GM18507 (cell line): Measurements from ENCODE around the gene INHBE.
"Not testable (repeated sequence)": the region's sequence is repeated elsewhere in the genome, so short reads cannot be mapped to it uniquely, and the experiment has no call there.

ENCODE experiments used
- DNase-seq: peaks from one replicate; pipeline ENCODE4 v3.0.0; 2011; ENCODE audit warnings: low read depth; ENCODE audit not compliant: insufficient read length; ENCODE audit errors: extremely low spot score
- FAIRE-seq: peaks from 2 replicates; lab custom pipeline; 2011; peaks lifted over from hg19 to GRCh38; lab: Jason Lieb, UNC

Gene INHBE

DNA sequence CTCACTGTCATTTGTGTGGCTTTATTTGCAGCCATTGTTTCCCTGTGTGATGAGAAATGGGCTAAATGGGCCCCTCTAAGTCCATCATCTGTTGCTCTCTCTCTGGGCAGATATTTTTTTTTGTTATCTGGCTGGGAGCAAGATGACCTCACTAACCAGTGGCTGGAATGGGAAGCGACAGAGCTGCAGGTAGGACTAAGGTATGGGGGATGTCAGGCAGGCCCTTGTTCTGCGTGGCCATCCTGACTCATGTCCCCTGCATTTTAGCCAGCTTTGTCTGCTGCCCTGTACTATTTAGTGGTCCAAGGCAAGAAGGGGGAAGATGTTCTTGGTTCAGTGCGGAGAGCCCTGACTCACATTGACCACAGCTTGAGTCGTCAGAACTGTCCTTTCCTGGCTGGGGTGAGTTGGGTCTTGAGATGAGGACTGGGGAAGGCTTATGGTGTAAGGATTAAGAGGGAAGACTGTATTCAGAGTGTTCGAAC lies 34.1 kb downstream of the INHBE start:
- FAIRE-seq = no peak
- no peak for DNase-seq

DNA sequence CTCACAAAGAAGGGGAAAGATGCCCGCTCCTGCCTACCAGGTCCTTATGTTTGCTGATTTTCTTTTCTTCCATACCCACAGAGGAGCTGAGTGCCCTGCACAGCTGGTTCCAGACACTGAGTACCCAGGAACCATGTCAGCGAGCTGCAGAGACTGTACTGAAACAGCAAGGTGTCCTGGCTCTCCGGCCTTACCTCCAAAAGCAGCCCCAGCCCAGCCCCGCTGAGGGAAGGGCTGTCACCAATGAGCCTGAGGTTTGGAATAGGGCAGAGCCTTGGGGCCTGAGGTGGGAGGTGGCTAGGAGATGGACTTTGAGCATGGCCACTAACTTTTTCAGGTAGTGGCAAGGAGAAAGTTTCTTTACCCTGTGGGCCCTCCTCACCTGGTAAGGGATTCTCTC lies 35.0 kb downstream of the INHBE start:
- DNase-seq (no peak), FAIRE-seq (no peak)

DNA sequence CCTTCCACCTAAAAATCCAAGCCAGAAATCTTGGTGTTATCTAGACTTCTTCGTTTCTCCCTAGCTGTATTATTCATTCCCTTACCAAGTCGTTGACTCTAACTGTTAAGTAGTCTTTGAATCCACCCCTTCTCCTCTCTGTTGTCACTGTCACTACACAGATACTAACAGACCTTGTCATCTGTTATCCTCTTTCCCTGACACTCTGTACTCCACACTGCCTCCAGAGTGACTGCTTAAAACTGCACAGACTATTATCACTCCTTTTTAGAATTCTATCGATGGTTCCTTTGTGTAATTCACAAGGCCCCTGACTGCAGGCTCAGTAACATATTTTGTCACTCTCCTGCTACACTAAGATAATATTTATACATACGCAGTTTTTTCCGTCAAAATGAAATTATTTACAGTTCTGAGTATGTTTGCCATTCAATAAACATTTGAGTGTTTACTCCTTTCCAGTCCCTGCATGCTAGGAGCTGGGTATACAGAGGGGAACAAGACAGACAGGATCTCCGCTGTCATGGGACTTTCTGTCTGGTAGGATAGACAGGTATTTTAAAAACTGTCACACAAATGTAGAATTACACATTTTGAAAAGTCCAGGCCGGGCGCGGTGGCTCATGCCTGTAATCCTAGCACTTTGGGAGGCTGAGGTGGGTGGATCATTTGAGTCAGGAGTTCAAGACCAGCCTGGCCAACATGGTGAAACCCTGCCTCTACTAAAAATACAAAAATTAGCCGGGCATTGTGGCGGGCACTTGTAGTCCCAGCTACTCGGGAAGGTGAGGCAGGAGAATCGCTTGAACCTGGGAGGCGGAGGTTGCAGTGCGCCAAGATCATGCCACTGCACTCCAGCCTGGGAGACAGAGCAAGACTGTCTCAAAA lies 36.5 kb downstream of the INHBE start:
- no peak for FAIRE-seq

DNA sequence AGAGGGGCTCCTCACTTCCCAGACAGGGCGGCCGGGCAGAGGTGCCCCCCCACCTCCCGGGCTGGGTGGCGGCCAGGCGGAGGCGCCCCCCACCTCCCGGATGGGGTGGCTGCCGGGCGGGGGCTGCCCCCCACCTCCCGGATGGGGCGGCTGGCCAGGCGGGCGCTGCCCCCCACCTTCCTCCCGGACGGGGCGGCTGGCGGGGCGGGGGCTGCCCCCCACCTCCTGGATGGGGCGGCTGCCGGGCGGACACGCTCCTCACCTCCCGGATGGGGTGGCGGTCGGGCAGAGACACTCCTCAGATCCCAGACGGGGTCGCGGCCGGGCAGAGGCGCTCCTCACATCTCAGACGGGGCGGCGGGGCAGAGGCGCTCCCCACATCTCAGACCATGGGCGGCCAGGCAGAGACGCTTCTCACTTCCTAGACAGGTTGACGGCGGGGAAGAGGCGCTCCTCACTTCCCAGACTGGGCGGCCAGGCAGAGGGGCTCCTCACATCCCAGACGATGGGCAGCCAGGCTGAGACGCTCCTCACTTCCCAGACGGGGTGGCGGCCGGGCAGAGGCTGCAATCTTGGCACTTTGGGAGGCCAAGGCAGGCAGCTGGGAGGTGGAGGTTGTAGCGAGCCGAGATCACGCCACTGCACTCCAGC lies 40.1 kb downstream of the INHBE start:
- FAIRE-seq, DNase-seq: not testable (repeated sequence)

More for the DNA sequence above, 36.5 kb downstream of the INHBE start:
- DNase-seq = no peak

DNA sequence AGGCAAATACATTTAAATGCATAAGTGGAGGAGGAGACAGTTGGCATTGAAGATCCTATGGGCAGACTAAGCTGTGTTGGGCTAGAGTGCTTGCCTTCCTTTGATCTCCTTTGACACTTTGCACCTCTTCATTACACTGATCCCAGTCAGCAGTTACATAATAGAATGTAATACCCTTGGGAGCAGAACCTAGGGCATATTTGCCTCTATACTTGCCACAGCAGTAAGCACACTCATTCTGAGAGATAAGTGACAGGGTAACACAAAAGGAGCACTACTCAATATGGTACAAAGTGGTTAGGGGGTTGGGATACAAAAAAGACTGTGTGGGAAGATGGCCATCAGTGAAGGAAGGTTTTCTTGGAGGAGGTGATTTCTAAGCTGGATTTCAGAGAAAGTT lies 41.7 kb downstream of the INHBE start:
- DNase-seq (no peak), FAIRE-seq (no peak)

DNA sequence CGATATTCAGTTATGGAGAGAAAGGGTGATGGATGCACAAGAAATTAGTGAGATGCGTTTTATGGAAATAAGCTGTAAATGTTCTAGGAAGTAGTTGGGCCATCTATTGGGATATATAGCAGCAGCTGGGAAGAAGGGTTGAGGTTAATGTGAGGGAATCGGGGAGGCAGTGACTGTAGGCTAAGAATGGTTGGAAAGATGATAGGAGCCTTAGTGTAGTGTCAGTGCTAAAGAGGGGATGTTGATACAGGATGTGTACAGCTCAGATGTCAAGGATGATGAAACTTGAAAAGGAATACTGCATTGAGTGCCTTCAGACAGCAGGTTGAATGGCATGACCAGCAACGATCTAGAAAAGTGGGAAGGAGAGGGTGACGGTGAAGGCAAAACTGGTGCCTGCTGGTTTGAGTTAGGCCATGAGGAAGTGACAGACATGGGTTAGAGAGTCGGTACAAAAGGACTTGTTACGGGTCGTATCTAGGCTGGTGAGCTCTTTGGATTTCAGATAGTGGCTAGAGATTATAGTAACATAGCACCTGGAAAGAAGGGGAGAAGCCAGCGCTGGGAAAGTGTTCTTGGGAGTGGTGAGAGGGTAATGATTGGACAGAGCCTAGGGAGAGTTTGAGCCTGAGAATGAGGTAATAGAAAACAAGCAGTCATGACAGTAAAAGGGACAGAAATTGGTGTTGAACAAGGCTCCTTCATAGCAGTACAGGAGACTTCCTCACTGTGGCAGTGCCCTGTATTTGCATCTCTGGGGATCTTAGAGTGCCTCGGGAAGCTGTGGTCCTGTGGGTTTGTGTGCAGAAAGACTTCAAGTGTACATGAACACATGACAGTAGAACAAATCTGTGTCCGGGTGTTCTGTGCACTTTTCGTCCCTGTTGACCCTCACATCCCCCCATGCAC lies 42.4 kb downstream of the INHBE start:
- DNase-seq = no peak
- FAIRE-seq = no peak

DNA sequence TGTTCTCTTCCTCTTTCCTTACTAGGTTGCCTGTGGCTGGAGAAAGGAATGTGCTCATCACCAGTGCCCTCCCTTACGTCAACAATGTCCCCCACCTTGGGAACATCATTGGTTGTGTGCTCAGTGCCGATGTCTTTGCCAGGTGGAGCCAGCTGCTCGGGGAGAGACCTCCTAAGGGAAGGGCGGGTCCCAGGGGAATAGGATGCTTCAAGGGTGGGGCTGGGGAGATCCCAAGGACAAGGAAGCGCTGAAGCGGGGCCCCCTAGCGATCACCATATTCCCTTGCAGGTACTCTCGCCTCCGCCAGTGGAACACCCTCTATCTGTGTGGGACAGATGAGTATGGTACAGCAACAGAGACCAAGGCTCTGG lies 43.0 kb downstream of the INHBE start:
- DNase-seq = no peak
- FAIRE-seq = no peak

DNA sequence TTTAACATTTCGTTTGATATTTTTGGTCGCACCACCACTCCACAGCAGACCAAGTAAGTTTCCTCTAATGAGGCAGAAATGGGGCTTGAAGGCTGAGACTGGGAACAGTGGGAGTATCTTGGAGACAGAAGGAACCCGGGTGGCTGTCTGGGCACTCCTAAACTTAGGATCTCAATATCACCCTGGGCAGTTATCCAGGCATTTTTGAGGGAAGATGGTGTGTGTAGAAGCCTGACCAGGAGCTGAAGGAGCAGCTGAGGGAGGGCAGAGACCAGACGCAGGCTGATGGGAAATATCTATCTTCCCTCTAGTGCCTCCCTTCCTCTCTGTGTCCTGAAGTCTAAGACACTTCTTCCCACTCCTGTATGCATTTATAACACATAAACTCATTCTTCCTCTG lies 43.5 kb downstream of the INHBE start:
- no peak for FAIRE-seq

DNA sequence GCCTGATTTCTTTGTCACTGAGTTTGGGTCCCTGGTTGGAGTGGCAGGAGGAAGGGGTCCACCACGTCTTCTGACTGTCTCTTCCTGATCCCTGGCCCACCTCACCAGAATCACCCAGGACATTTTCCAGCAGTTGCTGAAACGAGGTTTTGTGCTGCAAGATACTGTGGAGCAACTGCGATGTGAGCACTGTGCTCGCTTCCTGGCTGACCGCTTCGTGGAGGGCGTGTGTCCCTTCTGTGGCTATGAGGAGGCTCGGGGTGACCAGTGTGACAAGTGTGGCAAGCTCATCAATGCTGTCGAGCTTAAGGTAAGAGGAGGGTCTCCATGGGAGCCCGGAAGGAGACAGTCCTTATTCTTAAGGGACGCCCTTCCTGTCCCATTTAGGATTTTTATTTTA lies 45.1 kb downstream of the INHBE start:
- no peak for DNase-seq
- no peak for FAIRE-seq

More for the DNA sequence above, 43.5 kb downstream of the INHBE start:
- no peak for DNase-seq

DNA sequence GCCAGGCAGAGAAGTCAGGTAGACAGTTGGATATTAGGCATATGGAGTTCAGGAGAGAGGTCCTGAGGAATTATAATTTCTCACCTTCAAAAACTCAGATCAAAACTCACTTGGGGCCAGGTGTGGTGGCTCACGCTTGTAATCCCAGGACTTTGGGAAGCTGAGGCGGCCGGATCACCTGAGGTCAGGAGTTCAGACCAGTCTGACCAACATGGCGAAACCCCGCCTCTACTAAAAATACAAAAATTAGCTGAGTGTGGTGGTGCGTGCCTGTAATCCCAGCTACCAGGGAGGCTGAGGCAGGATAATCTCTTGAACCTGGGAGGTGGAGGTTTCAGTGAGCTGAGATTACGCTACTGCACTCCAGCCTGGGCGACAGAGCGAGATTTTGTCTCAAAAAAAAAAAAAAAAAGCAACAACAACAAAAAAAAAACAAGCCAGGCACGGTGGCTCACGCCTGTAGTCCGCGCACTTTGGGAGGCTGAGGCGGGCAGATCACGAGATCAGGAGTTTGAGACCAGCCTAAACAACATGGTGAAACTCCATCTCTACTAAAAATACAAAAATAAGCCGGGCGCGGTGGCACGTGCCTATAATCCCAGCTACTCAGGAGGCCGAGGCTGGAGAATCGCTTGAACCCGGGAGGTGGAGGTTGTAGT lies 47.3 kb downstream of the INHBE start:
- not testable (repeated sequence) for DNase-seq, FAIRE-seq

DNA sequence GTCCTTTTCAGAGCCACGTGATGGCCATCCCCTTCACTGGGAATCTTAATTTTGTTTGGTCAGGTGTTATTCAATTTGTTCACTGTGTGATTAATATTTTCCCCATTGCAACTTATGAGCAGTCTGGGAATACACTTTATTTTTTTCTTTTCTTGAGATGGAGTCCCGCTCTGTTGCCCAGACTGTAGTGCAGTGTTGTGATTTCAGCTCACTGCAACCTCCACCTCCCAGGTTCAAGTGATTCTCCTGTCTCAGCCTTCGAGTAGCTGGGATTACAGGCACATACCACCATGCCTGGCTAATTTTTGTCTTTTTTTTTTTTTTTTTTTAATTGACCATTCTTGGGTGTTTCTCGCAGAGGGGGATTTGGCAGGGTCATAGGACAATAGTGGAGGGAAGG lies 51.4 kb downstream of the INHBE start:
- not testable (repeated sequence) for DNase-seq, FAIRE-seq
